H9 (cell line): ENCODE results near the gene RBBP7. TPM values are rescaled to one million over a fixed set of nuclear protein-coding genes. Genes with fewer than 3 reads are reported as not detected.
A peak's percentile ranks its signal among the peaks of the same experiment; 100 is the strongest.

Source experiments
- DNase-seq: peaks from one replicate; pipeline ENCODE4 v3.0.0-alpha.2; 2017
- H2AFZ ChIP-seq: one replicate; pipeline ENCODE4 v1.6.1; 2013; ENCODE audit warnings: mild to moderate bottlenecking, low read length, control low read depth, moderate library complexity
- H2AK5ac ChIP-seq: 2 replicates; pipeline ENCODE4 v1.6.1; 2013; ENCODE audit warnings: low read length, control low read depth, mixed read lengths; ENCODE audit not compliant: insufficient read length
- H2BK120ac ChIP-seq: one replicate; pipeline ENCODE4 v1.6.1; 2013; ENCODE audit warnings: low read depth, mild to moderate bottlenecking, low read length, control low read depth, inconsistent platforms; ENCODE audit not compliant: poor library complexity, severe bottlenecking
- H2BK12ac ChIP-seq: 2 replicates; pipeline ENCODE4 v1.6.1; 2013; ENCODE audit warnings: low read length, control low read depth, mixed read lengths, low read depth; ENCODE audit not compliant: insufficient read length
- H2BK15ac ChIP-seq: 2 replicates; pipeline ENCODE4 v1.6.1; 2013; ENCODE audit warnings: low read depth, low read length, control low read depth
- H2BK20ac ChIP-seq: one replicate; pipeline ENCODE4 v1.6.1; 2013; ENCODE audit warnings: low read depth, mild to moderate bottlenecking, low read length, control low read depth, inconsistent platforms; ENCODE audit not compliant: poor library complexity, severe bottlenecking
- H2BK5ac ChIP-seq: 2 replicates; pipeline ENCODE4 v1.6.1; 2013; ENCODE audit warnings: low read length, control low read depth, mixed read lengths; ENCODE audit not compliant: insufficient read length
- H3K14ac ChIP-seq: 2 replicates; pipeline ENCODE4 v1.6.1; 2013; ENCODE audit warnings: low read length, control low read depth; ENCODE audit not compliant: insufficient read depth
- H3K18ac ChIP-seq: 2 replicates; pipeline ENCODE4 v1.6.1; 2013; ENCODE audit warnings: low read depth, mild to moderate bottlenecking, mixed read lengths, low read length, control low read depth; ENCODE audit not compliant: insufficient read length
- H3K23ac ChIP-seq: 2 replicates; pipeline ENCODE4 v1.6.1; 2013; ENCODE audit warnings: low read length, control low read depth, mixed read lengths, low read depth; ENCODE audit not compliant: insufficient read length
- H3K23me2 ChIP-seq: 2 replicates; pipeline ENCODE4 v1.6.1; 2013; ENCODE audit warnings: low read depth, mild to moderate bottlenecking, mixed read lengths, low read length, control low read depth; ENCODE audit not compliant: insufficient read length, poor library complexity, severe bottlenecking
- H3K27ac ChIP-seq: 2 replicates; pipeline ENCODE4 v1.5.1; 2013; ENCODE audit warnings: low read length, control low read depth, mixed read lengths, low read depth; ENCODE audit not compliant: insufficient read length
- H3K27me3 ChIP-seq: 2 replicates; pipeline ENCODE4 v1.6.1; 2013; ENCODE audit warnings: low read length, control low read depth, inconsistent platforms; ENCODE audit not compliant: insufficient read depth
- H3K4ac ChIP-seq: 2 replicates; pipeline ENCODE4 v1.6.1; 2013; ENCODE audit warnings: low read depth, mild to moderate bottlenecking, control low read depth, inconsistent platforms, low read length, moderate library complexity
- H3K4me1 ChIP-seq: 2 replicates; pipeline ENCODE4 v1.6.1; 2013; ENCODE audit warnings: low read length, control low read depth, inconsistent platforms; ENCODE audit not compliant: insufficient read depth
- H3K4me2 ChIP-seq: 2 replicates; pipeline ENCODE4 v1.6.1; 2013; ENCODE audit warnings: low read length, control low read depth, mixed read lengths; ENCODE audit not compliant: insufficient read length, insufficient read depth
- H3K56ac ChIP-seq: 2 replicates; pipeline ENCODE4 v1.6.1; 2013; ENCODE audit warnings: low read depth, mild to moderate bottlenecking, mixed read lengths, low read length, control low read depth; ENCODE audit not compliant: insufficient read length
- H3K79me1 ChIP-seq: 2 replicates; pipeline ENCODE4 v1.6.1; 2013; ENCODE audit warnings: low read depth, mild to moderate bottlenecking, moderate library complexity, low read length, control low read depth, inconsistent platforms; ENCODE audit not compliant: insufficient read depth, poor library complexity, severe bottlenecking
- H3K79me2 ChIP-seq: 2 replicates; pipeline ENCODE4 v1.6.1; 2013; ENCODE audit warnings: low read length, control low read depth, inconsistent platforms; ENCODE audit not compliant: insufficient read depth
- H3K9ac ChIP-seq: 2 replicates; pipeline ENCODE4 v1.6.1; 2013; ENCODE audit warnings: low read length, control low read depth, mixed read lengths; ENCODE audit not compliant: insufficient read length; ENCODE audit errors: extremely low read depth
- H3K9me3 ChIP-seq: one replicate; pipeline ENCODE4 v1.6.1; 2013; ENCODE audit warnings: low read depth, low read length, inconsistent platforms; ENCODE audit not compliant: control insufficient read depth
- H3T11ph ChIP-seq: one replicate; pipeline ENCODE4 v1.6.1; 2013; ENCODE audit warnings: mild to moderate bottlenecking, low read length, control low read depth, inconsistent platforms
- H4K20me1 ChIP-seq: one replicate; pipeline ENCODE4 v1.6.1; 2013; ENCODE audit not compliant: control insufficient read depth, insufficient read length, insufficient read depth
- H4K5ac ChIP-seq: 2 replicates; pipeline ENCODE4 v1.6.1; 2013; ENCODE audit warnings: low read depth, mild to moderate bottlenecking, mixed read lengths, low read length, control low read depth; ENCODE audit not compliant: insufficient read length
- H4K8ac ChIP-seq: replicated peaks from 2 replicates; pipeline ENCODE4 v1.6.1; 2013; ENCODE audit warnings: low read length, control low read depth, mixed read lengths, low read depth; ENCODE audit not compliant: insufficient read length
- H4K91ac ChIP-seq: 2 replicates; pipeline ENCODE4 v1.6.1; 2013; ENCODE audit warnings: low read depth, mild to moderate bottlenecking, moderate library complexity, mixed read lengths, low read length, control low read depth; ENCODE audit not compliant: insufficient read length
- H3K27ac Mint-ChIP-seq, 3 experiments: 2 replicates in 2 of 3; 3 replicates in 1 of 3; pipeline ENCODE4 v1.8.0; 2020 to 2021; ENCODE audit warnings: mixed read lengths in 3 of 3, mild to moderate bottlenecking in 1 of 3, moderate library complexity in 1 of 3
- H3K27me3 Mint-ChIP-seq: 2 replicates; pipeline ENCODE4 v1.8.0; 2021; ENCODE audit warnings: low read depth, mild to moderate bottlenecking, moderate library complexity, mixed read lengths
- H3K36me3 Mint-ChIP-seq, 3 experiments: 2 replicates in 2 of 3; 3 replicates in 1 of 3; pipeline ENCODE4 v1.8.0; 2020 to 2021; ENCODE audit warnings: low read depth in 3 of 3, mixed read lengths in 3 of 3; ENCODE audit not compliant: insufficient read depth in 1 of 3
- H3K4me1 Mint-ChIP-seq, 2 experiments: 2 replicates each; pipeline ENCODE4 v1.8.0; 2020; ENCODE audit warnings: mixed read lengths in 2 of 2
- H3K4me3 Mint-ChIP-seq, 2 experiments: 2 replicates in 1 of 2; 3 replicates in 1 of 2; pipeline ENCODE4 v1.8.0; 2020 to 2021; ENCODE audit warnings: mild to moderate bottlenecking in 2 of 2, mixed read lengths in 2 of 2, moderate library complexity in 1 of 2
- H3K9me3 Mint-ChIP-seq, 2 experiments: 2 replicates in 1 of 2; 3 replicates in 1 of 2; pipeline ENCODE4 v1.8.0; 2020; ENCODE audit warnings: mild to moderate bottlenecking in 2 of 2, mixed read lengths in 2 of 2, moderate library complexity in 1 of 2
- WGBS: extraction: QIAGEN DNeasy Blood & Tissue Kit; methylation state at CpG from one replicate; pipeline ENCODE4 v1.1.7; 2013; ENCODE audit warnings: missing lambda C conversion rate, low lambda C conversion rate, mixed read lengths; ENCODE audit not compliant: insufficient read length; ENCODE audit errors: extremely low coverage; 5-methylcytosine and 5-hydroxymethylcytosine counted together
- total RNA-seq: library from RNA; stranded (reverse); gene quantifications from 2 replicates; pipeline ENCODE4 v1.2.1, GENCODE V29; 2021
- TF ChIP-seq, protein P1 (sequence below): fragments of 200-600 bp; sonication (generic); conservative IDR thresholded peaks from 3 replicates; pipeline ENCODE4 v1.8.0; 2021; ENCODE audit warnings: antibody characterized with exemption, mild to moderate bottlenecking

RBBP7 gene
- total RNA-seq, 1 experiment from 2014 or later, result 249 TPM

DNA sequence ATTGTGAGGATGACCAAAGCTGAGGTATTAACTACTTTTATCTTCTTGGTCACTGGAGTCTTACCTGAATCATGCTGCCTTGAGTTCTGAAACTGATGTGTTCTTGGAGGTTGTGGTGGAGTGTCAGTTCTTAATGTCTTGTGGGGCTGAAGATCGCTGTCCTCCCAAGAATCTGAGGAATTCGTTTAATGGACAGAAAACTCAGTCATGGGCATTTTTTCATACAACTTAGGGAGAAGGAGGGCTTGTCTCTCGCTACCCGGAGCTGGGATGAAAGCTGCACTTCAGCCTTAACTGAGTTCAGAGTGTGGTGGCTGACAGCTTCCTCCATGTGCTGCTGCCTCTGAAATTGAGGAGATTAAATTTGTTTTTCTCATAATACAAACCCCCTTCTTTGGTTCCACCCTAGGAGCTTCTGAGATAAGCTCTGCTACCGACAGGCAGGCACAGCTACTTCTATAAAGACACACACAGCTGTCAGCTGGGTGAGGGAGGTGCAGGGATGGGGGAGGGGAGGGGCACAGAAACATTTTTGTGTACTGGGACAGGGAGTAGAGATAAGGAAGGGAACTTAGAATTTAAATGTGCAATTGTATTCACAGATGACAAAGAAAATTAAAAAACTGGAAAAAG is 30.8 kb downstream of the RBBP7 start:
- H2BK12ac ChIP-seq, result no peak overlapping the region
- H2BK5ac ChIP-seq, result no peak overlapping the region
- TF ChIP-seq, protein P1, sequence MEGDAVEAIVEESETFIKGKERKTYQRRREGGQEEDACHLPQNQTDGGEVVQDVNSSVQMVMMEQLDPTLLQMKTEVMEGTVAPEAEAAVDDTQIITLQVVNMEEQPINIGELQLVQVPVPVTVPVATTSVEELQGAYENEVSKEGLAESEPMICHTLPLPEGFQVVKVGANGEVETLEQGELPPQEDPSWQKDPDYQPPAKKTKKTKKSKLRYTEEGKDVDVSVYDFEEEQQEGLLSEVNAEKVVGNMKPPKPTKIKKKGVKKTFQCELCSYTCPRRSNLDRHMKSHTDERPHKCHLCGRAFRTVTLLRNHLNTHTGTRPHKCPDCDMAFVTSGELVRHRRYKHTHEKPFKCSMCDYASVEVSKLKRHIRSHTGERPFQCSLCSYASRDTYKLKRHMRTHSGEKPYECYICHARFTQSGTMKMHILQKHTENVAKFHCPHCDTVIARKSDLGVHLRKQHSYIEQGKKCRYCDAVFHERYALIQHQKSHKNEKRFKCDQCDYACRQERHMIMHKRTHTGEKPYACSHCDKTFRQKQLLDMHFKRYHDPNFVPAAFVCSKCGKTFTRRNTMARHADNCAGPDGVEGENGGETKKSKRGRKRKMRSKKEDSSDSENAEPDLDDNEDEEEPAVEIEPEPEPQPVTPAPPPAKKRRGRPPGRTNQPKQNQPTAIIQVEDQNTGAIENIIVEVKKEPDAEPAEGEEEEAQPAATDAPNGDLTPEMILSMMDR, result no peak
- no peaks in the 10 kb centered on the region for H3K23me2 ChIP-seq
- H4K20me1 ChIP-seq, result no peaks in the 10 kb centered on the region
- H3K23ac ChIP-seq, result no peak overlapping the region
- no peak overlapping the region for H2BK20ac ChIP-seq
- no peak overlapping the region for H2BK15ac ChIP-seq
- Mint-ChIP-seq H3K27me3 (no peaks in the 10 kb centered on the region), H3K4me3 (peak overlapping the region in 1 of 2 experiments; percentile 7; a peak in 2 of 5 replicates), H3K36me3 (peaks cover 62 to 96% (median 73%) of the 10 kb centered on the region in 3 experiments), H3K4me1 (peaks cover 49 to 58% of the 10 kb centered on the region in 2 experiments), H3K9me3 (no peaks in the 10 kb centered on the region), H3K27ac (peak overlapping the region; percentile 81 to 97 (median 96); a peak in 5 of 7 replicates)
- H3K27me3 ChIP-seq, result no peaks in the 10 kb centered on the region
- WGBS, result no CpG with 5 or more reads among the region's 5 CpGs
- H3K4ac ChIP-seq, result no peak overlapping the region
- H3K9ac ChIP-seq, result no peak overlapping the region
- H3T11ph ChIP-seq, result no peak overlapping the region
- H3K14ac ChIP-seq, result no peak overlapping the region
- H3K4me1 ChIP-seq, result peaks cover 7% of the 10 kb centered on the region; the same call in 1 of the 2 replicates
- no peak overlapping the region for H3K56ac ChIP-seq
- no peak overlapping the region for H2AK5ac ChIP-seq
- no peak overlapping the region for H4K91ac ChIP-seq
- no peaks in the 10 kb centered on the region for H3K79me1 ChIP-seq
- no peak overlapping the region for H3K18ac ChIP-seq
- no peak overlapping the region for H3K27ac ChIP-seq
- H2AFZ ChIP-seq, result no peak overlapping the region
- H3K79me2 ChIP-seq, result no peaks in the 10 kb centered on the region
- H2BK120ac ChIP-seq, result no peak overlapping the region
- DNase-seq, result no peak
- no peak overlapping the region for H3K4me2 ChIP-seq
- no peaks in the 10 kb centered on the region for H3K9me3 ChIP-seq
- no peak overlapping the region for H4K8ac ChIP-seq
- H4K5ac ChIP-seq, result no peak overlapping the region
